GM18861 (cell line): ENCODE results near the gene SLC6A5.
"Not testable (repeated sequence)": the region's sequence is repeated elsewhere in the genome, so short reads cannot be mapped to it uniquely, and the experiment has no call there.

Source experiments
- ATAC-seq: cut with Tn5 transposase; IDR thresholded peaks from one replicate; pipeline ENCODE4 v1.9.1; 2021; ENCODE audit not compliant: unreplicated experiment

The SLC6A5 gene

DNA sequence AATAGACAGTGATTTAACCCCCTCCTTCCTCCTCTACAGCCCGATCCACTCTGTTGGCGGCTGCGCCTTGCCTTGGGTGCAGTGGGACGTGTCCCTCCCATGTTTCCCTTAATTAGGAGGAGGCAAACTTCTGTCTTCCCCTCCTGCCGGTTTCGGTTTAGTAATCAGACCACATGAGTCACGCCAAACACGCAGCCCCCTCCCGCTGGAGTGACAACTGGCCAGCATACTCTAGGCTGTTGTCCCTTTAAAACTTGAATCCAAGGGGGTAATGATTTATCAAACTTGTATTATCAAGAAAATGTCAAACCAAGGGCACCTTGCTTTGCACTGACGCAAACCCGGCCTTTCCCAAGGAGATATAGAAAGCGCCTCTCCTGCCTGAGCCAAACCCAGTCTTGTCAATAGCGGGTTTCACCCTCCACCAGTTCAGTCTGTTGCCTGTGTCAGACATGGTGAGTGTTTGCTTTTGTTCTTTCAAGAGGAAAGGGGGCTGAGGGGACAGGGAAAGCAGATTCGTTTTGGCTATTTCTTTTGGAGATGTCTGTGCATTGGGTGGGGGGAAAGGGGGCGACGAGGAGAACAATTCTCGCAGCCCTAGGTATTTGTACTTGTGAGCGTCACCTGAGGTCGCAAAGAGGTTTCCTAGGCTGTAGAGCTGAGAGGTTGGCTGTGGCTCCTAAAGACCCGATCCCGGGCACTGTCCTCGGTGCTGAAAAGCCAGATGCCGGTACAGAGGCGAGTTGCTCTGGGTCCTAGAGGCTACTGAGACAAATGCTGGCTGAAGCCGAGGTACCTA, at the start of gene SLC6A5:
Gene SLC6A5 (plus strand): TSS at position 388 of the 799 bp plus-strand sequence. CDS start 65 bp downstream, at position 453.
- no peak for ATAC-seq

- ATAC-seq: no peak
Observed at GRCh38 chr11:20551096-20551495, 48.3 kb upstream of the SLC6A5 start.

DNA sequence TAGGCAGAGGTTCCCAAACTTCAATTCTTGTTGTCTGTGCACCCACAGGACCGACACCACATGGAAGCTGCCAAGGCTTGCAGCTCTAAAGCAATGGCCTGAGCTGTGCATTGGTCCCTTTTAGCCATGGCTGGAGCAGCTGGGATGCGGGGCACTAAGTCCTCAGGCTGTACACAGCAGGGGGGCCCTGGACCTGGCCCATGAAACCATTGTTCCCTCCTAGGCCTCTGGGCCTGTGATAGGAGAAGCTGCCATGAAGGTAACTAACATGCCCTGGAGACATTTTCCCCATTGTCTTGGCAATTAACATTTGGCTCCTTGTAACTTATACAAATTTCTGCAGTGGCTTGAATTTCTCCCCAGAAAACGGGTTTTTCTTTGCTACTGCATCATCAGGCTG, 43.6 kb upstream of the SLC6A5 start:
- ATAC-seq: no peak

DNA sequence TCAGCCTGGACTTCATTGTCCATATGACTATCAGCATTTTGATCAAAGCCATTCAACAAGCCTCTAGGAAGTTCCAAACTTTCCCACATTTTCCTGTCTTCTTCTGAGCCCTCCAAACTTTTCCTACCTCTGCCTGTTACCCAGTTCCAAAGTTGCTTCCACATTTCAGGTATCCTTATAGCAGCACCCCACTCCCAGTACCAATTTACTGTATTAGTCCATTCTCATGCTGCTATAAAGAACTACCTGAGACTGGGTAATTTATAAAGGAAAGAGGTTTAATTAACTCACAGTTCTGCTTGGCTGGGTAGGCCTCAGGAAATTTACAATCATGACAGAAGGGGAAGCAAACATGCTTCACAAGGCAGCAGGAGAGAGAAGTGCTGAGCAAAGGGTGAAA, 43.0 kb upstream of the SLC6A5 start:
- ATAC-seq: not testable (repeated sequence)

- ATAC-seq: no peak
Observed at GRCh38 chr11:20558741-20559140, 40.7 kb upstream of the SLC6A5 start.

- ATAC-seq: no peak
Observed at GRCh38 chr11:20559523-20560300, 39.7 kb upstream of the SLC6A5 start.

DNA sequence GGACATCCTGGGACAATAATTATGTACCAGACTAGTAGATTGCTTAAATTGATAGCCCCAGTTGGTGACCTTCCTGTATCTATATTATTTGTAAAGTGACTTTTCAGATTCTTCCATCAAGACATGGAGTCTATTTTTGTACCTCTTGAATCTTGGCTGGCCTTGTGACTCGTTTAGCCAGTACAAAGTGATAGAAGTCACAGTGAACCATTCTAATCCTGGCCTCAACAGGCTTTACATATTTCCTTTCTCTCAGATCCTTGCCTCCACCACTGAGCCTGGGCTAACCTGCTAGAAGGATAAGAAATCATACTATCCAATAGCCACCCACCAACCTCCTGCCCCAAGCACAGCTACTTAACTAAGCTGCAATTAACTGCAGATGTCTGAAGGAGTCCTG, 37.5 kb upstream of the SLC6A5 start:
- ATAC-seq: no peak

- ATAC-seq: no peak
Observed at GRCh38 chr11:20563866-20564265, 35.5 kb upstream of the SLC6A5 start.

DNA sequence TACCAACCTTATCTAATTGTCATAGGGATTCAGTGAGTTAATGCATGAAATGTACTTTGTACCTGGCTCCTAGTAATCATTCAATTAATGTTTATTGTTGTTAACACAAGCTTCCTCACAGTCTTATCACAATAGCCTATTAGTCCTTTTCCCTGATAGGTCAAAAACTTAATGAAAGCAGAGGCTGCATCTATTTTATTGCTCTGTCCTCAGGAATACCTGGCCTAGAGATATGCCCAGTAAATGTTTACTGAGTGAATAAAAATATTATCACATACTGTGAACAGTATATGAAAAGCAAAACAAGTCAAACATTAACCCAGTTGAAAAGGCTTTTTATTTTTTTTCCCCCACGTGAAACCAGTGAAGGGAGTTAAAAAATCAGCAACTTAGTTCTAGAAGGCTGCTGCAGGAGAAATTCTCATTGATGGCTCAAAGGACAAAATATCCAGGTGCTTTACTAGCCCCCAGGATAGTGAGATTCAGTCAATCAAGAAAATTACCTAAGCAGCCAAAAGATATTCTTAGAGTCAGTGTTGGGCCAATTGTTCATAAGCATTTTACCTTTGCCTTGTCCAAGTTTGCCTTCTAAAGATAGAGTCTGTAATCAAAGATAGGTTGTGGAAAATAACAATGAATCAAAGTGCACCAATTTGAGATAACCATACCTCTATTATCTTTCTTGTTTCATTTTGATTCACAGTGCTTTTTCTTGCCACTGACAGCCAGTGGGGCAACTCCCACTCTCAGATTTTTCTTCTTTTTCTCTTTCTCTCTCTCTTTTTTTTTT, 34.4 kb upstream of the SLC6A5 start:
- no peak for ATAC-seq

DNA sequence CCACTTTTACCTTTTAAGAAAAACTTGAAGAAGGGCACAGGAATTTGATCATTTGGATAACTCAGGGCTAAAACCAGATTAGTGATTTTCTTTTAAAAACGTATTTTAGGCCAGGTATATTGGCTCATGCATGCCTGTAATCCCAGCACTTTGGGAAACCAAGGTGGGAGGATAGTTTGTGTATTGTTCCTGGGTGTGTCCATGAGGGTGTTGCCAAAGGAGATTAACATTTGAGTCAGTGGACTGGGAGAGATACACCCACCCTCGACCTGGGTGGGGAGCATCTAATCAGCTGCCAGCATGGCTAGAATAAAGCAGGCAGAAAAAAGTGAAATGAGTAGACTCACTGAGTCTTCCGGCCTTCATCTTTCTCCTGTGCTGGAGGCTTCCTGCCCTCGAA, 33.3 kb upstream of the SLC6A5 start:
- not testable (repeated sequence) for ATAC-seq

- no peak for ATAC-seq
Observed at GRCh38 chr11:20566591-20567434, 32.6 kb upstream of the SLC6A5 start.

- not testable (repeated sequence) for ATAC-seq
Observed at GRCh38 chr11:20579725-20580124, 19.7 kb upstream of the SLC6A5 start.

- ATAC-seq: no peak
Observed at GRCh38 chr11:20583201-20583600, 16.2 kb upstream of the SLC6A5 start.

GRCh38 chr11:20584093-20584774, 15.2 kb upstream of the SLC6A5 start:
- no peak for ATAC-seq

DNA sequence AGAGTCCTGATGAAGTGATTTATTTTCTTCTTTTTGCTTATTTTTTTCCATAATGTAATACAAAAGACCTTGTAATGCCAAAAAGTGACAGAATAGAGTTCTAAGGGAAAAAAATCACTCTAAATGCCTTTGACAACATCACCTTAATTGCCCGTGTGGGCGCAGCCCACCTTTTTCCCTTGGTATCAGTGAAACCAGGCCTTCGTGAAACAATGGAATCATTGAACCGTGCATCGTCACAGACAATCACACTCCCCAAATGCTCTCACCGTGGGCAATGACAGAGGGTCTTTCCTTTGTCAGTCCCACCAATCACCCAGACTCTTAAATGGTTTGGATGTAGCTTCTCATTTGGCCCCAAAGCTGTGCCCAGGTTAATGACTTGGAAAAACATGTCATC, 9.6 kb upstream of the SLC6A5 start:
- ATAC-seq: no peak

DNA sequence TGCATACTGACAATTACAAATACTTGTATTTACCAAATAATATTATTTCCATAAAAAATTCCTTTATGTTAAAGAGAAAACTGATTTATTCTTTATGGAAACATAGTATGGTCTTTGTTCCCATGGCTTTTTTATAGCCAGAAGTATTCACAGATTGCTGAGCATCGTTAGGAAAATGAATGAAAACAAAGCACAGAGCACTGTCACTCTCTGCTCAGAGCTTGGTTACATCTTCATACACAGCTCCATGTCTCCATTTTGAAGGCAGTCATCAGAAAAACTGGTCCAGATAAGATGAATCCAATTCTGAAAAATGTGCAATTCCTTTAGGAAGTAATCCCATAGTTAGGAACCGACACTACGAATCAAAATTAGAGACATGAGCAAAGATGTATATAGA, 9.0 kb upstream of the SLC6A5 start:
- no peak for ATAC-seq

DNA sequence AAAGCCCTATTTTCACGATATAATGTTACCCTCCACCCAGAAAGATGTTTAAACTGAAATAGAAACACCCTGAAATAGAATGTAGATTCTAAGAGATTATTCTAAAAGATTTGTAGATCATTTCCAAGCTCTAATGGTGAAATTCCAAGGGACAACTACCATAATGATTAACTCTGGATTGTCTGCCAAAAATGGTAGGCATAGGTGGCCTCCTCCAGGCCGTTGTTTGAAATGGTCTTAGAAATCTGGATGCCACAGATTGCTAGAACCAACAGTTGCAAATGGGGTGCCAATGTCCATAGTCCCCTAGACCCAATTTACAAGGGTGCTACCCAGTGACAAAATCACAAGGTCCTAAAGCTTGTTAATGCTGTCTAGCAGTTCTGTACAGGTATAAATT, 6.7 kb upstream of the SLC6A5 start:
- no peak for ATAC-seq

DNA sequence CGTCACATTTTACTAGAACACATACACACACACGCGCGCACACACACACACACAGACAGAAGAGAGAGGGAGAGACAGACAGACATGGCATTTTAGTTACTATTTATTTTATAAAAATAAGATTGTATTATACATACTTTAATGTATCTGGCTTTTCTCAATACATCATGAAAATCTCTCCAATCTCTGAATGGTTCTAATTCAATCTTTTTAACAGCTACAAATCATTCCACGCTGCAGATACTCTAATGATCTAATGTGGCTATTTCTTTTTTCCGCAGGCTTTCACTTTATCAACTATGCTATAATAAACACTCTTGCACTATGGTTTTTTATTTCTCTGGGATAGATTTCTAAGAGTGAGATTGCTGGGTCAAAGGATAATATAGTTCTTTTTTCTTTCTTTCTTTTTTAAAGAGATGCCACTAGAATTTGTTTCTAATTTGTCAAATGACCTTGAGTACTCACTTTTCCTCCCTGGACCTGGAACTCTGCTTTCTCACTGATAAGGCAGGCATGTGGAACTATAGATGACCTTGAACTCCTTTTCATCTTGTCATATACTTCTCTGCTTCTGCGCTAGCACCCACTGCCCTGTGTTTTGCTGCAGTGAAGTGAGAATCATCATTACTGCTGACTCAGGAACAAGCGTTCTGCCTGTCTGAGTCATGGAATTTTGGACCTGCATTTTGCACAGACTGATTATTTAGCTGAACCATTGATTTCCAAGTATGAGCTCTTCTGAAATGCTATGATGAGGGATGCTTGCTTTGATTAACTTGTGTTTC, 4.9 kb upstream of the SLC6A5 start:
- ATAC-seq: no peak

GRCh38 chr11:20595101-20595500, 4.3 kb upstream of the SLC6A5 start:
- no peak for ATAC-seq
